Fibroblast of mammary gland (primary cell): ENCODE results near the gene PTPMT1.
"Not testable (repeated sequence)": the region's sequence is repeated elsewhere in the genome, so short reads cannot be mapped to it uniquely, and the experiment has no call there.

ENCODE experiments used
- DNase-seq: peaks from one replicate; pipeline ENCODE4 v3.0.0-alpha.2; 2010; ENCODE audit warnings: low read depth
- H3K4me3 ChIP-seq: 2 replicates; pipeline ENCODE4 v1.5.1; 2011; ENCODE audit warnings: low read depth, mild to moderate bottlenecking, low read length, moderate library complexity; ENCODE audit not compliant: control insufficient read depth
- TF ChIP-seq, protein P1 (sequence below): conservative IDR thresholded peaks from 2 replicates; pipeline ENCODE4 v1.5.1; 2011; ENCODE audit warnings: low read depth, low read length, inconsistent platforms; ENCODE audit not compliant: control insufficient read depth, insufficient read depth

Gene PTPMT1

GRCh38 chr11:47534704-47535251, 30.6 kb upstream of the PTPMT1 start:
- no peak overlapping the region for H3K4me3 ChIP-seq
- TF ChIP-seq, protein P1, sequence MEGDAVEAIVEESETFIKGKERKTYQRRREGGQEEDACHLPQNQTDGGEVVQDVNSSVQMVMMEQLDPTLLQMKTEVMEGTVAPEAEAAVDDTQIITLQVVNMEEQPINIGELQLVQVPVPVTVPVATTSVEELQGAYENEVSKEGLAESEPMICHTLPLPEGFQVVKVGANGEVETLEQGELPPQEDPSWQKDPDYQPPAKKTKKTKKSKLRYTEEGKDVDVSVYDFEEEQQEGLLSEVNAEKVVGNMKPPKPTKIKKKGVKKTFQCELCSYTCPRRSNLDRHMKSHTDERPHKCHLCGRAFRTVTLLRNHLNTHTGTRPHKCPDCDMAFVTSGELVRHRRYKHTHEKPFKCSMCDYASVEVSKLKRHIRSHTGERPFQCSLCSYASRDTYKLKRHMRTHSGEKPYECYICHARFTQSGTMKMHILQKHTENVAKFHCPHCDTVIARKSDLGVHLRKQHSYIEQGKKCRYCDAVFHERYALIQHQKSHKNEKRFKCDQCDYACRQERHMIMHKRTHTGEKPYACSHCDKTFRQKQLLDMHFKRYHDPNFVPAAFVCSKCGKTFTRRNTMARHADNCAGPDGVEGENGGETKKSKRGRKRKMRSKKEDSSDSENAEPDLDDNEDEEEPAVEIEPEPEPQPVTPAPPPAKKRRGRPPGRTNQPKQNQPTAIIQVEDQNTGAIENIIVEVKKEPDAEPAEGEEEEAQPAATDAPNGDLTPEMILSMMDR = no peak
- no peak for DNase-seq

DNA sequence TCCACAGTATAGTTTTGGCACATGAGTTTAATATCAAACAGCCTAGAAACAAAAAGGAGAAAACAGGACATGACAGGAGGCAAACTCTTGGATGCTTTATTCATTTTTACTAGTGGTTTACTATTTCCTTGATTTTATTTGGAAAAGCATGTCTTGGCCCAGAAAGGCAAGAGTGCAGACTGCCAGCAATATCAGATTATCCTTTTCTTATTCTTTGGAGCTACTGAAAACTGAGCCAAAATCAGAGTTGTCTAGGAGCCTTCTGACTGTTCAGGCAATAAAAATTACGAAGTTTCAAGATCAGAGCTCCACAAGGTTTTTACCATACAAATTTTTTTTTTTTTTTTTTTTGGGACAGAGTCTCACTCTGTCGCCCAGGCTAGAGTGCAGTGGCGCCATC, 28.5 kb upstream of the PTPMT1 start:
- no peak for DNase-seq
- H3K4me3 ChIP-seq = no peak overlapping the region
- TF ChIP-seq, protein P1 = no peak

DNA sequence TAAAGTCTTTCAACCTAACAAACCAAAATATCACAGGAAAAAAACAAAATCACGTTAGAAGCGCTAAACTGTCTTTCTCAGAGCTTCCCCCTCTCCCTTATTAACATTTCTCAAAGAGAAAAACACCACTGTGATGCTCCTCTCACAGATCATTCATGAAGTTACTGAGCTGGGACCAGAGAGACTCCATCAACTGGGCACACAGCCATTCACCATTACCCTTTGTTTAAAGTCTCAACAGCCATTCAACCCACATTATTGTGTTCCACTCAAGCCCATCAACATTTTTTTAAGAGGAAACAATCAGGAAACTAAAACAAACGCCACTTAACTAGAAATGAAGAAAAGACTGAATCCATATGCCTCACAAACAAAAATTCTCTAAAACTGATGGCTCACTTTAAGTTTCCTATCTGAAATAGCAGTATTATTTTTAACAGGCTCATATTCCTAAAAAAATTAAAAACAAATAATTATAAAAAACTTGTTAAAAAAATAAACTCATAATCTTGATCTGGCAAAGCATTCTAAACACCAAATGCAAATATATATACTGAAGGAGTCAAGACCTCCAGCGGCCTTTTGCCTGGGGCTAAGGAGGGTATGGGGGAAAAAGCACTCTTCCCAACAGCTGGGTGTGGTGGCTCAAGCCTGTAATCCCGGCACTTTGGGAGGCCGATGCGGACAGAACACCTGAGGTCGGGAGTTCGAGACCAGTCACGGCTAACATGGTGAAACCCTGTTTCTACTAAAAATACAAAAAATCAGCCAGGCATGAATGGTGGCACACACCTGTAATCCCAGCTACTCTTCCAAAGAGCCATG, 26.4 kb upstream of the PTPMT1 start:
- no peak for DNase-seq
- no peak overlapping the region for H3K4me3 ChIP-seq
- TF ChIP-seq, protein P1 = no peak

GRCh38 chr11:47539681-47540039, 25.7 kb upstream of the PTPMT1 start:
- no peak overlapping the region for H3K4me3 ChIP-seq
- no peak for DNase-seq
- TF ChIP-seq, protein P1 = no peak

GRCh38 chr11:47541070-47541469, 24.3 kb upstream of the PTPMT1 start:
- DNase-seq = no peak
- TF ChIP-seq, protein P1 = no peak
- no peak overlapping the region for H3K4me3 ChIP-seq

- TF ChIP-seq, protein P1 = no peak
- H3K4me3 ChIP-seq = no peak overlapping the region
- no peak for DNase-seq
Observed at GRCh38 chr11:47545298-47545697, 20.1 kb upstream of the PTPMT1 start.

DNA sequence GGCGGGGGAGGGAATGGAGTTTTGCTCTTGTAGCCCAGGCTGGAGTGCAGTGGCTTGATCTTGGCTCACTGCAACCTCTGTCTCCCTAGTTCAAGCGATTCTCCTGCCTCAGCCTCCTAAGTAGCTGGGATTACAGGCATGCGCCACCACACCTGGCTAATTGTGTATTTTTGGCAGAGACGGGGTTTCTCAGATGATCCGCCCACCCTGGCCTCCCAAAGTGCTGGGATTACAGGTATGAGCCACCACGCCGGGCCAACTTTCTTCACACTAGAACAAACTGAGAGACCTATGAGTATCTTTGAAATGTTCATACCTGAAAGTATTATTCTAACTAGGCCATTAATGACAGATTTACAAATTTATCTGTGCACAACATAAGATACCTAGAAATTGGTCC, 19.1 kb upstream of the PTPMT1 start:
- DNase-seq, H3K4me3 ChIP-seq: not testable (repeated sequence)
